Left colon (tissue), 2 donors: ENCODE results near the gene SLIT3. TPM values are rescaled to one million over a fixed set of nuclear protein-coding genes. Genes with fewer than 3 reads are reported as not detected.
"Not testable (repeated sequence)": the region's sequence is repeated elsewhere in the genome, so short reads cannot be mapped to it uniquely, and the experiment has no call there.

Experiments used
- ATAC-seq: fragments of 200-7000 bp; cut with Tn5 transposase; one replicate; pipeline ENCODE4 v1.9.1; 2020; ENCODE audit warnings: mild to moderate bottlenecking, moderate library complexity
- DNase-seq, 2 donors: peaks; one replicate each; pipeline ENCODE4 v3.0.0-alpha.2; 2020
- intact Hi-C, 2 donors: fragments of 100-400 bp; cut with DNase I in 1 of 2; cut with micrococcal nuclease in 1 of 2; formaldehyde crosslinking; loops; one replicate each; pipeline versions ENCODE4 v1.11.2 to v1.14.0; 2022; cut with DNase I, micrococcal nuclease
- total RNA-seq, 2 donors: library from RNA; stranded (reverse); fragmentation: NEBNext Ultra II Directional; extraction: Animal tissue kit (Norgen Biotek cat#: 25700); gene quantifications; one replicate each; pipeline ENCODE4 v1.2.1, GENCODE V29; 2021
- donor health status: DM: no; HTN: no; CAD: no.
- donor health status: DM: yes; HTN: yes; CAD: no.

The SLIT3 gene
- total RNA-seq, 2 donors from 2014 or later = 6.1 to 15.7 TPM

DNA sequence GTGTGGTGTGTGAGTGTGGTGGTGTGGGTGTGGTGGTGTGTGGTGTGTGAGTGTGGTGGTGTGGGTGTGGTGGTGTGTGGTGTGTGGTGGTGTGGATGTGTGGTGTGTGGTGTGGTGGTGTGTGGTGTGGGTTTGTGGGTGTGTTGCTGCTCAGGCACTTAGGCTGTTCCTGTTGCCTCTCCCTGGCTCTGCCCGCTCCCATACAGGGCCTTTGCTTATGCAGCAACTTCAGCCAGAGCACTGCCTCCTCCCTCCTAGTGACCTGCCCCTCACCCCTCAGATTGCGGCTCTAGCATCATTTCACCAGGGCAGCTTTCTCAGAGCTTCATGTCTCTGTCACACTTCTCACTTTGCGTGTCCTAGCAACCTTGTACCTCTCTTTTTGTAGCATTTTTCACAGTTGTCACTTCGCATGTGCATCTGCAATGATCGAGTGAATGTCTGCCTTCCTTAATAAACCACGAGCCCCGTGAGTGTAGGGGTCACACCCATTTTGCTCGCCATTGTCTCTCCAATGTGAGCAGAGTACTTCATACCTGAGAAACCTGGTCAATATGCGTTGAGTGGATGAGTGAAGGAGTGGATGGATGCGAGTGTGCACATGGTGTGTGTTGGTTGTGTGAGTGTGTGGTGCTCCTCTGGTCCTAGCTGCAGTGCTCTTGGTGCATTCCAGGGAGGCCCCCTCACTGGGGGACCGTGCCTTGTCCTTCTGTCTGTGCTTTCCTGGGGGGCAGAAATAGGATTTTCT, 553.9 kb downstream of the SLIT3 start:
- ATAC-seq (no peak), DNase-seq (no peak)
- intact Hi-C loops = no loop called here

DNA sequence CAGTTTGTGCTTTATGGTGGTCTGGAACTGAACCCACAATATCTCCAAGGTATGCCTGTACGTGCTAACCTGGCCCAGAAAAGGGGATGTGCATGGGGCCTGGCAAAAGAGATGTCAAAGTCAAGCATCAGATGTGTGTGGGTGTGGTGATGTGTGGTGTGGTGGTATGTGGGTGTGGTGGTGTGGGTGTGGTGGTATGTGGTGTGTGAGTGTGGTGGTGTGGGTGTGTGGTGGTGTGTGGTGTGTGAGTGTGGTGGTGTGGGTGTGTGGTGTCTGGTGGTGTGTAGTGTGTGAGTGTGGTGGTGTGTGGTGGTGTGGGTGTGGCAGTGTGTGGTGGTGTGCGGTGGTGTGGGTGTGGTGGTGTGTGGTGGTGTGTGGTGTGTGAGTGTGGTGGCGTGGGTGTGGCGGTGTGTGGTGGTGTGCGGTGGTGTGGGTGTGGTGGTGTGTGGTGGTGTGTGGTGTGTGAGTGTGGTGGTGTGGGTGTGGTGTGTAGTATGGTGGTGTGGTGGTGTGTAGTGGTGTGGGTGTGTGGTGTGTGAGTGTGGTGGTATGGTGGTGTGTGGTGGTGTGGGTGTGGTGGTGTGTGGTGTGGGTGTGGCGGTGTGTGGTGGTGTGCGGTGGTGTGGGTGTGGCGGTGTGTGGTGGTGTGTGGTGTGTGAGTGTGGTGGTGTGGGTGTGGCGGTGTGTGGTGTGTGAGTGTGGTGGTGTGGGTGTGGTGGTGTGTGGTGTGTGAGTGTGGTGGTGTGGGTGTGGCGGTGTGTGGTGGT, 554.6 kb downstream of the SLIT3 start:
- ATAC-seq, intact Hi-C loops, DNase-seq: not testable (repeated sequence)

- intact Hi-C loops = no loop called here
- ATAC-seq (no peak), DNase-seq (no peak)
Observed at GRCh38 chr5:168743617-168744016, 557.3 kb downstream of the SLIT3 start.

- intact Hi-C loops, DNase-seq, ATAC-seq: not testable (repeated sequence)
Observed at GRCh38 chr5:168742311-168742710, 558.6 kb downstream of the SLIT3 start.

GRCh38 chr5:168740811-168741213, 560.1 kb downstream of the SLIT3 start:
- ATAC-seq (no peak), DNase-seq (no peak)
- intact Hi-C loops = no loop called here

DNA sequence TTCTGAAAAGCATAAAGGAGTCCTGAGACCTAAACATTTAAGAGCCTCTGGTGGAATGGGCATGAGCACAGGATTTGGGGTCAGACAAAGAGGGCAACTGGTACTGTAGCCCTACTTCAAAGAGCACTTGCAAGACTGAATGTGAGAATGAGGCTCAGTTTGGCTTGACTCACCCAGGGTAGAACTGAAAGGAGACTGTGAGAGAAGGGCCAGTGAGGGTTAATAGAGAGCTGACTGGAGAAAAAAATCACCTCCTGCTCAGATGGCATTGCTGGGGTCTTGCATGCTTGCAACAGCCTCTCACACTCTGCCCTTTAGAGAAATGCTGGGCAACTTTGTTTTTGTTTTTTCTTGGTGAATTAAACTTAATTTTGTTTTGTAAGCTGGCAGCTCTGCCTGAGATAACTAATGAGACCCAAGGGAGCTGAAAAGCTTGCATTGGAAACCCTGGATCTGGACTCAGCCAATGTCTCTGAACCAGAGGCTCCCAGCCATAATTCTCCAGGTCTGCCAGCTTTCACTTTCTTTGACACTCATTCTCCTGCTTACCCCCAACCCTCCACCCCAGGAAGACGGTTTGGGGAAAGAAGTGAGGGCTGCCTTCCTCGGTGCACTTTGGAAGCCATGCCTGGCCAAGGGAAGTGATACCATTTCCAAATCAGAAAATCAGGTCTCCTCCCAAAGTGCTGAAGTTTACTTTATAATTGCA, 560.7 kb downstream of the SLIT3 start:
- no peak for DNase-seq
- intact Hi-C loops = no loop called here

GRCh38 chr5:168737066-168737465, 563.9 kb downstream of the SLIT3 start:
- no peak for DNase-seq
- no peak for ATAC-seq
- intact Hi-C loops = loop anchor here in 1 of 2 donors (10.0 kb wide), 1 partner anchor 1498 kb away; the partner anchor contains the start of gene C5orf58

More for the DNA sequence above, 560.7 kb downstream of the SLIT3 start:
- ATAC-seq = no peak

DNA sequence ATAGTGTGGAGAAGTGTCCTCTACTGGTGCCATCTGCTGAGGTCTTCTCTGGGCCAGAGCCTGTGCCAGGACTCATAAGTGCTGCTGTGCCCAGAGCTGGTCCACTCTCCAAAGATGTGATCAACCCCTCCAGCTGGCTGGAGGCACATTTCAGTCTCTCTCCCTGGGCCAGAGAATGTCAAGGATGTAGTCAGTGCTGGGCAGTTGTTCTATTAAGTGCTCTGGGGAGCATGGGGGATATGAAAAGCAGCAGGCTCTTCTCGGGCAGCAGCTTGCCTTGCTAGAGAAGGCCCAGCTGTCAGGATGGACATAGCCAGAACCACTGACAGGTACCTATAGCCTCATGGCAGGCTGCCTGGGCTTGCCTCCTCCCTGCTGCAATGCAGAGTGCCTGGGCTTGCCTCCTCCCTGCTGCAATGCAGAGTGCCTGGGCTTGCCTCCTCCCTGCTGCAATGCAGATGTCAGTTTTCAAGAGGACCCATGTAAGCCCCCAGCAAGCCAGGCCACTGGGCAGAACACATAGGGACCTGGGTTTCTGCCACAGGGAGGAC, 564.6 kb downstream of the SLIT3 start:
- intact Hi-C loops = loop anchor here in 1 of 2 donors (10.0 kb wide), 1 partner anchor 1498 kb away; the partner anchor contains the start of gene C5orf58
- ATAC-seq (no peak), DNase-seq (no peak)

DNA sequence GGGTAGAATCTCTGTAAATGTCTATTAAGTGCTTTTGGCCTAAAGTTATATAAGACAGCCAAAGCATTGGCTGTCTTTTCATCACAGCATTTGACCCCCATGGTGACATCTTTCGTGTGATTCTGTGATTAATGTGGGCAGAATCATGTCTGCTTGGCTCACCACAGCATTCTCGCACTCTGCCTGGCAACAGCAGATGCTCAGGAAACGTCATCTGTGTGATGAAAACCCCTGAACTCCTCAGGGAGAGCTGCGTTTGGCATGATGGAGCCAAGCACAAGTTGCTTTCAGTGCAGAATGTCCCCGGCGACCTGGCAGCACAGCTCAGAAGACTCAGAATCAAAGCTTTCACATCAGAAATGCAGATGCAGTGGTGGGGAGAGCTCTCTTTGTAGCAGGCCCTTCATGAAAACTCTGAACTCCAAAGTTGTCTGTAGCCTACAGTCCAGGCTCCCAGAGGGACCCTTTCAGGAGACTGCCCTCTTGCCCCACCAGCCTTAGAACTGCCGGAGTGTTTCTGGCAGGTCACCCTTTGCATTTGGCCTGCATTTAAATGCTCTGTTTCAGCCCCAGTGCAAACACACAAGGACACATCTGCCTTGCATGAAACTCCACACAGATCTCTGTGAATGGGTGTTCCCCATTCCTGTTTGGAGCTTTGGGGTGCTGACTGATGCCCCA, 566.2 kb downstream of the SLIT3 start:
- ATAC-seq (no peak), DNase-seq (no peak)
- intact Hi-C loops = loop anchor here in 1 of 2 donors (10.0 kb wide), 1 partner anchor 1500 kb away; the partner anchor contains the start of gene C5orf58

GRCh38 chr5:168734119-168734518, 566.8 kb downstream of the SLIT3 start:
- intact Hi-C loops = loop anchor here in 1 of 2 donors (10.0 kb wide), 1 partner anchor 1501 kb away; the partner anchor contains the start of gene C5orf58
- no peak for ATAC-seq
- DNase-seq = no peak

DNA sequence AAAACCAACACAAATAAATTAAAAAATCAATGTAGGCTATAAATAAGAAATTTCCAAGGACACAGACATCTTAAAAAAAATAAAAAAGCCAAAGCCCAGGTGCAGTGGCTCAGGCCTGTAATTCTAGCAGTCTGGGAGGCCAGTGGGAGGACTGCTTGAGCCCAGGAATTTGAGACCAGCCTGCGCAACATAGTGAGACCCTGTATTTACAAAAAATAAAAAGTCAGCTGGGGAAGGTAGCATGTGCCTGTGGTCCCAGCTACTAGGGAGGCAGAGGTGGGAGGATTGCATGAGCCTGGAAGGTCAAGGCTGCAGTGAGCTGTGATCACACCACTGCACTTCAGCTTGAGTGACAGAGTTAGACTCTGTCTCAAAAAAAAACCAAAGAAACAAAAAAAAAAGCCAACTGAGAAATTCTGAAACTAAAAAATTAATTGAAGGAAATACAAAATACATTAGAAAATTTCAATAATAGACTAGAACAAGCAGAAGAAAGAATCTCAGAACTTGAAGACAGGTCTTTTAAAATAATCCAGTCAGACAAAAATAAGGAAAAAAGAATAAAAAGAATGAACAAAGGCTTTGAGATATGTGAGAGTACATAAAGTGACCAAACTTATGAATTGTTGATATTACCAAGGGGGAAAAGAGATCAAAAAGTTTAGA, 572.3 kb downstream of the SLIT3 start:
- ATAC-seq (no peak), DNase-seq (no peak)
- intact Hi-C loops = no loop called here

GRCh38 chr5:168727547-168727946, 573.4 kb downstream of the SLIT3 start:
- DNase-seq (no peak), ATAC-seq (no peak)
- intact Hi-C loops = no loop called here

- intact Hi-C loops = no loop called here
- ATAC-seq (no peak), DNase-seq (no peak)
Observed at GRCh38 chr5:168726342-168726741, 574.6 kb downstream of the SLIT3 start.

GRCh38 chr5:168724227-168724626, 576.7 kb downstream of the SLIT3 start:
- DNase-seq = no peak
- intact Hi-C loops = no loop called here
- ATAC-seq = no peak

DNA sequence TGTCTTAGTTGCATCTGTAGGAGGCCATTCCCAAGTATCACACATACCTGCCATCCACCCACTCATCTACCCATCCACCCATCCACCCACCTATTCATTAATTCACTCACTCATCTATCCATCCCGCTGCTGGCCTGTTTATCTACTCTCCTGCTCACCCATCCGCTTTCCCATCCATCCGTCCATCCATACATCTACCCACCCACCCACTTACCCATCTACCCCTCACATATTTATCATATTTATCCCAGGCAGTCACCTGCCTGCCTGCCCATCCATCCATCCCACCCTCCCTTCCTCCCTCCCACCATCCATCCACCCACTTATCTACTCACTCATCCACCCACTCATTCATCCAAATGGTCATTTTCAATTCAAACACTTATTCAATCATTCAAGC, 577.9 kb downstream of the SLIT3 start:
- DNase-seq (no peak), ATAC-seq (no peak)
- intact Hi-C loops = no loop called here

DNA sequence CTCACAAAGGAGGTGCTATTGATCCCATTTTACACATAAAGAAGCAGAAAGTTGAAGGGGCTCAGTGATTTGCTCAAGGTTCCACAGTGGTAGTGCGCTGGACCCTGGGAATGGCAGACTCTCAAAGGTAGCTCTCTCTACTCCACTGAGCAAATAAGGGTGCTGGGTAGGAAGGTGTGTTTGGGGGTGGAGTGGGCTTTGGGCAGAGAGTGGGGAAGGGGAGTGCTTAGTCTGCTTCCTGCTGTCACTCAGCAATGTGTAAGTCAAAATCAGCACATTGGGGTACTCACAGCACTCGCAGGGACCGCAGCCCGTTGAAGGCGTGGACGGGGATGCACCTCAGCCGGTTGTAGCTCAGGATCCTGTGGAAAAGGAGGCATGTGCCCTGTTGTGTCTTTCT, 579.0 kb downstream of the SLIT3 start:
- ATAC-seq = no peak
- DNase-seq = no peak
- intact Hi-C loops = no loop called here

DNA sequence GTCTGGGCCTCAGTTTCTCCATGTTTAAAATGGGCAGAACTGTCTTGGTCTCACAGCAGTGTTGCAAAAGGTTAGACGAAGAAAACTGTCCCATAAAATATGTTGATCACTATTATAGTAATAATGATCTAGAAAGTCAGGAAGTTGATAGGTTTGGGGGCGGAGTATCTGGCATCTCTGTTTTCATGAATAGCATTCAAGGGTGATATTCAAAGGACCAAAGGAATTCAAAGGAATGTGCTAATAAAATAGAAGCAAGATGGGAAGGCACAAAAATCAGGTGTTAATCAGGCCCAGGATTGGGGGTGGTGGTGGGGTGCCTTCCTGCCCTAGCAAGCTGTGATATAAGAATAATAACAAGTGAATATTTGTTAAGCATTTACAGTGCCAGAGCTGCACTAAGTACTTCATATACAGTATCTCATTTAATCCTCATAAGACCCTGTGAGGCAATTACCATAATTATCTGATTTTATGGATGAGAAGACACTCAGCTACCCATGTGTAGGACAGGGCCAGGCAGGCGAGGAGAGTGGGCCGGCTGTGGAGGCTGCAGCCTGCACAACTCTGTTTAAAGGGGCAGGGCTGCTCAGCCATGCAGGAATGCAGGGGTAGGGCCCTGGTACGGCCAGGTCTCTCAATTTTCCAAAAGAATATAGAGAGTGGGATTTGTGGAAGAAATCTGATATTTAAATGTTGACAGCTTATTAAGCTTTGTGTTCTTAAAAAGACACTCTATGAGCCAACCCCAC, 579.8 kb downstream of the SLIT3 start:
- intact Hi-C loops = no loop called here
- no peak for DNase-seq
- ATAC-seq = no peak
